Gastrocnemius medialis (tissue), 4 donors: ENCODE measurements around the gene MSL1.

Source experiments
- CTCF ChIP-seq, 5 experiments: fragments of 450-650 bp in 3 of 5; fragments of 200-600 bp in 2 of 5; sonication (generic) in 2 of 5; IDR thresholded peaks in 4 of 5; conservative IDR thresholded peaks in 1 of 5; 1 replicate in 4 of 5; 2 replicates in 1 of 5; pipeline ENCODE4 v1.5.1; 2016 to 2019; ENCODE audit warnings: antibody characterized with exemption in 5 of 5, mild to moderate bottlenecking in 3 of 5, moderate library complexity in 3 of 5
- POLR2A ChIP-seq, 2 donors: fragments of 450-650 bp; IDR thresholded peaks; one replicate each; pipeline ENCODE4 v1.6.1; 2017; ENCODE audit warnings: antibody characterized with exemption in 2 of 2, mild to moderate bottlenecking in 2 of 2, moderate library complexity in 2 of 2

GRCh38 chr17:40173778-40174135 is 52.0 kb downstream of the MSL1 start:
- TF ChIP-seq POLR2A (IDR thresholded peaks at IDR 0.05) (no peak), CTCF (IDR thresholded peaks at IDR 0.05 in 4 of 5, conservative IDR thresholded peaks at IDR 0.05 in 1 of 5) (no peak)
